ENCODE results near the gene PGBD5. TPM values are rescaled to one million over a fixed set of nuclear protein-coding genes. Genes with fewer than 3 reads are reported as not detected.

Gene PGBD5
- total and polyA plus RNA-seq, 9 of the 15 experiments (the other 6 are each of a cell fraction or from before 2014, with no cell fraction given), result under 0.01 to 0.40 (median 0.10) TPM; not detected in 3

GRCh38 chr1:230423951-230424350 is 2.2 kb downstream of the PGBD5 start:
- intact Hi-C loops (cut with micrococcal nuclease), result no loop called here
- Histone ChIP-seq H2AFZ (ENCODE audit: low read depth, low read length) (no peak overlapping the region), H4K20me1 (replicated peaks; ENCODE audit: control insufficient read depth, insufficient read depth, low read length) (peaks cover 10% of the 10 kb centered on the region), H3K4me3 (no peak overlapping the region), H3K27me3 (ENCODE audit: control insufficient read depth in 2 of 2, insufficient read depth in 2 of 2, low read length in 2 of 2) (peaks cover 26 to 35% of the 10 kb centered on the region in 2 experiments), H3K4me1 (replicated peaks in 1 of 2; ENCODE audit: control insufficient read depth in 2 of 2, insufficient read depth in 2 of 2, low read length in 2 of 2) (peaks cover 0 to 14% of the 10 kb centered on the region in 2 experiments; a peak in 2 of 5 replicates), H3K9ac (ENCODE audit: insufficient read depth in 1 of 2, low read depth in 2 of 2, low read length in 2 of 2) (no peak overlapping the region), H3K4me2 (ENCODE audit: insufficient read depth, low read length) (no peak overlapping the region), H3K27ac (ENCODE audit: extremely low read depth, low read depth, low read length) (no peak overlapping the region), H3K9me1 (ENCODE audit: control insufficient read depth, insufficient read depth, low read length) (no peaks in the 10 kb centered on the region), H3K79me2 (ENCODE audit: control insufficient read depth, insufficient read depth, low read length) (no peaks in the 10 kb centered on the region), H3K36me3 (ENCODE audit: control insufficient read depth, insufficient read depth, low read length) (no peaks in the 10 kb centered on the region), H3K9me3 (replicated peaks; ENCODE audit: control insufficient read depth, insufficient read depth, low read depth, low read length) (no peaks in the 10 kb centered on the region)
- ChIA-PET CTCF (ENCODE audit: low intra/inter-chr PET ratio) (no interaction called here), POLR2A (interaction anchor here (0.6 to 1.2 kb wide), 2 partner anchors 11 to 22 kb away, joined by 3 read pairs; no protein-coding TSS in a partner anchor)
- TF ChIP-seq RBFOX2 (IDR thresholded peaks at IDR 0.05; ENCODE audit: low read depth, low read length) (no peak), DACH1 (IDR thresholded peaks at IDR 0.05; ENCODE audit: partially characterized antibody) (no peak)
- no TSS peak for BruUV-seq (replicated peaks)
- no peak for DNase-seq (ENCODE audit: extremely low read depth in 1 of 4, low spot score in 3 of 4)
- ATAC-seq, result no peak
- no peak for FAIRE-seq
- 5% methylated on average over 4 of the region's 4 CpGs for WGBS (ENCODE audit: insufficient coverage, low coverage, missing lambda C conversion rate)
- in situ Hi-C loops (cut with MboI), result no loop called here

GRCh38 chr1:230423261-230423660 is 2.9 kb downstream of the PGBD5 start:
- CTCF ChIA-PET (ENCODE audit: low intra/inter-chr PET ratio), result no interaction called here
- peaks cover 10% of the 10 kb centered on the region for H4K20me1 ChIP-seq (replicated peaks; ENCODE audit: control insufficient read depth, insufficient read depth, low read length)
- no peaks in the 10 kb centered on the region for H3K79me2 ChIP-seq (ENCODE audit: control insufficient read depth, insufficient read depth, low read length)
- no peak overlapping the region for H3K27ac ChIP-seq (ENCODE audit: extremely low read depth, low read depth, low read length)
- BruUV-seq (replicated peaks), result no TSS peak
- DNase-seq (ENCODE audit: extremely low read depth in 1 of 4, low spot score in 3 of 4) (no peak), FAIRE-seq (no peak), ATAC-seq (no peak)
- no peaks in the 10 kb centered on the region for H3K9me1 ChIP-seq (ENCODE audit: control insufficient read depth, insufficient read depth, low read length)
- peaks cover 27 to 35% of the 10 kb centered on the region in 2 experiments for H3K27me3 ChIP-seq (ENCODE audit: control insufficient read depth in 2 of 2, insufficient read depth in 2 of 2, low read length in 2 of 2)
- POLR2A ChIA-PET, result interaction anchor here (0.5 to 0.6 kb wide), 2 partner anchors 751 to 914 kb away, joined by 3 read pairs; no protein-coding TSS in a partner anchor
- WGBS (ENCODE audit: insufficient coverage, low coverage, missing lambda C conversion rate), result 3% methylated on average over 5 of the region's 5 CpGs
- no peak overlapping the region for H3K4me3 ChIP-seq
- H3K4me2 ChIP-seq (ENCODE audit: insufficient read depth, low read length), result no peak overlapping the region
- H3K36me3 ChIP-seq (ENCODE audit: control insufficient read depth, insufficient read depth, low read length), result no peaks in the 10 kb centered on the region
- H2AFZ ChIP-seq (ENCODE audit: low read depth, low read length), result no peak overlapping the region
- no peak overlapping the region for H3K9ac ChIP-seq (ENCODE audit: insufficient read depth in 1 of 2, low read depth in 2 of 2, low read length in 2 of 2)
- H3K9me3 ChIP-seq (replicated peaks; ENCODE audit: control insufficient read depth, insufficient read depth, low read depth, low read length), result no peaks in the 10 kb centered on the region
- H3K4me1 ChIP-seq (replicated peaks in 1 of 2; ENCODE audit: control insufficient read depth in 2 of 2, insufficient read depth in 2 of 2, low read length in 2 of 2), result peaks cover 0 to 14% of the 10 kb centered on the region in 2 experiments; a peak in 2 of 5 replicates
- in situ Hi-C loops (cut with MboI) (no loop called here), intact Hi-C loops (cut with micrococcal nuclease) (no loop called here)
- no peak for TF ChIP-seq SAP30 (IDR thresholded peaks at IDR 0.05; ENCODE audit: borderline replicate concordance, insufficient read depth, low read depth, low read length, poor library complexity, severe bottlenecking)
- TF ChIP-seq NCOR1 (IDR thresholded peaks at IDR 0.05), result no peak
- no peak for TF ChIP-seq ATF6 (CRISPR knock-in tag; IDR thresholded peaks at IDR 0.05)
- TF ChIP-seq ZNF511 (CRISPR knock-in tag; IDR thresholded peaks at IDR 0.05), result no peak
- TF ChIP-seq GTF2B (IDR thresholded peaks at IDR 0.05; ENCODE audit: extremely low read depth, insufficient read length), result no peak
- no peak for TF ChIP-seq TCF7L2 (IDR thresholded peaks at IDR 0.05; ENCODE audit: low read depth, low read length)
- no peak for TF ChIP-seq ZKSCAN1 (IDR thresholded peaks at IDR 0.05; ENCODE audit: low read depth, low read length)
- TF ChIP-seq CEBPB (tag; IDR thresholded peaks at IDR 0.05), result no peak
- no peak for TF ChIP-seq ZC3H4 (CRISPR knock-in tag; IDR thresholded peaks at IDR 0.05; ENCODE audit: borderline replicate concordance)
- no peak for TF ChIP-seq ZNF707 (CRISPR knock-in tag; conservative IDR thresholded peaks at IDR 0.05)
- TF ChIP-seq ZNF780A (CRISPR knock-in tag; IDR thresholded peaks at IDR 0.05), result no peak

Measured in K562 (cell line).